IMR-90 (cell line): ENCODE measurements around the gene ANKDD1B. TPM values are rescaled to one million over a fixed set of nuclear protein-coding genes. Genes with fewer than 3 reads are reported as not detected.

Experiments
- ATAC-seq: fragments of 200-7000 bp; cut with Tn5 transposase; 2 replicates; pipeline ENCODE4 v1.9.1; 2020; ENCODE audit warnings: low read depth, mild to moderate bottlenecking, moderate library complexity
- BruUV-seq: library from RNA; stranded (reverse); fragments of 400-500 nt; replicated peaks from 2 replicates; lab custom pipeline; 2021; lab: Mats Ljungman, UMichigan
- CTCF ChIA-PET: fragments of 300-600 bp; formaldehyde crosslinking; extraction: SDS; loops from one replicate; lab custom pipeline; 2021; ENCODE audit warnings: antibody characterized with exemption; lab: Yijun Ruan, JAX
- POLR2A ChIA-PET: fragments of 300-600 bp; sonication (Branson Sonifier 250); formaldehyde crosslinking; loops from one replicate; lab custom pipeline; 2022; ENCODE audit warnings: antibody characterized with exemption; ENCODE audit not compliant: unreplicated experiment; lab: Charles Lee
- DNase-seq: peaks from one replicate; pipeline ENCODE4 v3.0.0; 2013
- H2AFZ ChIP-seq: replicated peaks from 2 replicates; pipeline ENCODE3; 2013; ENCODE audit warnings: low read length, mild to moderate bottlenecking; ENCODE audit not compliant: poor library complexity
- H2AK5ac ChIP-seq: 2 replicates; pipeline ENCODE4 v1.6.1; 2013; ENCODE audit warnings: low read depth, low read length, inconsistent platforms
- H2AK9ac ChIP-seq: replicated peaks from 2 replicates; pipeline ENCODE3; 2013; ENCODE audit warnings: mild to moderate bottlenecking, low read depth, low read length, moderate library complexity; ENCODE audit not compliant: poor library complexity
- H2BK120ac ChIP-seq: 2 replicates; pipeline ENCODE4 v1.6.1; 2013; ENCODE audit warnings: low read depth, low read length, inconsistent platforms
- H2BK15ac ChIP-seq: 3 replicates; pipeline ENCODE4 v1.6.1; 2013; ENCODE audit warnings: low read depth, low read length, inconsistent platforms
- H2BK20ac ChIP-seq: 2 replicates; pipeline ENCODE4 v1.6.1; 2013; ENCODE audit warnings: low read depth, mild to moderate bottlenecking, inconsistent platforms, low read length, moderate library complexity
- H2BK5ac ChIP-seq: 2 replicates; pipeline ENCODE4 v1.6.1; 2013; ENCODE audit warnings: mild to moderate bottlenecking, low read depth, low read length, inconsistent platforms; ENCODE audit not compliant: poor library complexity, severe bottlenecking
- H3K14ac ChIP-seq: replicated peaks from 2 replicates; pipeline ENCODE4 v1.6.1; 2013; ENCODE audit warnings: low read depth, low read length, inconsistent platforms
- H3K18ac ChIP-seq: 2 replicates; pipeline ENCODE4 v1.6.1; 2013; ENCODE audit warnings: low read depth, low read length, control low read depth
- H3K23ac ChIP-seq: 2 replicates; pipeline ENCODE4 v1.6.1; 2013; ENCODE audit warnings: low read depth, low read length, inconsistent platforms
- H3K27ac ChIP-seq: 2 replicates; pipeline ENCODE4 v1.5.1; 2013; ENCODE audit warnings: mild to moderate bottlenecking, control low read depth, low read length; ENCODE audit not compliant: insufficient read depth
- H3K27me3 ChIP-seq: 2 replicates; pipeline ENCODE4 v1.6.1; 2013; ENCODE audit warnings: low read length; ENCODE audit not compliant: control insufficient read depth, insufficient read depth
- H3K36me3 ChIP-seq: 2 replicates; pipeline ENCODE4 v1.6.1; 2013; ENCODE audit warnings: low read length, mixed read lengths; ENCODE audit not compliant: control insufficient read depth, insufficient read depth
- H3K4ac ChIP-seq: 2 replicates; pipeline ENCODE4 v1.6.1; 2013; ENCODE audit warnings: low read depth, low read length, inconsistent platforms
- H3K4me1 ChIP-seq: 2 replicates; pipeline ENCODE4 v1.6.1; 2013; ENCODE audit warnings: low read length, mixed read lengths; ENCODE audit not compliant: control insufficient read depth, insufficient read depth
- H3K4me2 ChIP-seq: 2 replicates; pipeline ENCODE4 v1.6.1; 2013; ENCODE audit warnings: low read depth, mild to moderate bottlenecking, control low read depth, low read length, moderate library complexity
- H3K4me3 ChIP-seq: 2 replicates; pipeline ENCODE4 v1.5.1; 2013; ENCODE audit warnings: low read depth, mild to moderate bottlenecking, control low read depth, low read length, moderate library complexity; ENCODE audit not compliant: insufficient read depth
- H3K56ac ChIP-seq: 2 replicates; pipeline ENCODE4 v1.6.1; 2013; ENCODE audit warnings: low read length, inconsistent platforms; ENCODE audit not compliant: insufficient read depth; ENCODE audit errors: extremely low read depth
- H3K79me1 ChIP-seq, 2 experiments: 2 replicates each; pipeline ENCODE4 v1.6.1; 2013; ENCODE audit warnings: low read length in 2 of 2, inconsistent platforms in 1 of 2, low read depth in 1 of 2
- H3K9ac ChIP-seq: 2 replicates; pipeline ENCODE4 v1.6.1; 2013; ENCODE audit warnings: low read depth, low read length, control low read depth
- H3K9me1 ChIP-seq: 2 replicates; pipeline ENCODE4 v1.6.1; 2013; ENCODE audit warnings: low read length, inconsistent platforms; ENCODE audit not compliant: insufficient read depth
- H3K9me3 ChIP-seq: 2 replicates; pipeline ENCODE4 v1.6.1; 2013; ENCODE audit warnings: low read length; ENCODE audit not compliant: control insufficient read depth, insufficient read depth
- H4K20me1 ChIP-seq: 2 replicates; pipeline ENCODE4 v1.6.1; 2013; ENCODE audit warnings: low read length, inconsistent platforms; ENCODE audit not compliant: insufficient read depth
- H4K5ac ChIP-seq: 2 replicates; pipeline ENCODE4 v1.6.1; 2013; ENCODE audit warnings: mild to moderate bottlenecking, low read depth, low read length, control low read depth
- H4K8ac ChIP-seq, 2 experiments: 2 replicates each; pipeline ENCODE4 v1.6.1; 2013; ENCODE audit warnings: low read depth in 2 of 2, low read length in 2 of 2, control low read depth in 1 of 2, inconsistent platforms in 1 of 2
- H4K91ac ChIP-seq: 2 replicates; pipeline ENCODE4 v1.6.1; 2013; ENCODE audit warnings: low read depth, low read length, inconsistent platforms; ENCODE audit not compliant: insufficient read depth
- BHLHE40 ChIP-seq: fragments of 150-350 bp; IDR thresholded peaks from 2 replicates; pipeline ENCODE4 v1.6.1; 2016; ENCODE audit warnings: mild to moderate bottlenecking, low read depth, low read length
- CHD1 ChIP-seq: IDR thresholded peaks from 2 replicates; pipeline ENCODE4 v1.6.1; 2012; ENCODE audit warnings: low read depth, low read length, improper control_type of control experiment
- CTCF ChIP-seq: conservative IDR thresholded peaks from 2 replicates; pipeline ENCODE4 v1.5.1; 2012; ENCODE audit warnings: mild to moderate bottlenecking, low read depth, low read length, improper control_type of control experiment
- FOS ChIP-seq: fragments of 150-350 bp; IDR thresholded peaks from 2 replicates; pipeline ENCODE4 v1.6.1; 2016; ENCODE audit warnings: low read depth, low read length
- MAFK ChIP-seq: IDR thresholded peaks from 2 replicates; pipeline ENCODE4 v1.6.1; 2012; ENCODE audit warnings: low read depth, low read length, improper control_type of control experiment
- MAZ ChIP-seq: IDR thresholded peaks from 2 replicates; pipeline ENCODE4 v1.6.1; 2012; ENCODE audit warnings: low read depth, mild to moderate bottlenecking, low read length, improper control_type of control experiment, moderate library complexity, borderline replicate concordance
- RAD21 ChIP-seq: IDR thresholded peaks from 2 replicates; pipeline ENCODE4 v1.6.1; 2012; ENCODE audit warnings: low read length, improper control_type of control experiment
- RCOR1 ChIP-seq: IDR thresholded peaks from 2 replicates; pipeline ENCODE4 v1.6.1; 2012; ENCODE audit warnings: mild to moderate bottlenecking, low read length, improper control_type of control experiment; ENCODE audit not compliant: insufficient replicate concordance
- WGBS, 2 experiments: methylation state at CpG; one replicate each; pipeline versions ENCODE4 v1.1.5 to v1.1.7; 2013; ENCODE audit warnings: missing lambda C conversion rate in 2 of 2; ENCODE audit not compliant: insufficient read length in 1 of 2; ENCODE audit errors: extremely low coverage in 2 of 2; 5-methylcytosine and 5-hydroxymethylcytosine counted together
- dilution Hi-C: fragments of 300-500 bp; cut with HindIII; formaldehyde crosslinking; loops from one replicate; pipeline ENCODE4 v1.14.3; 2018; ENCODE audit warnings: low sequenced_read_pairs; ENCODE audit not compliant: unreplicated experiment
- in situ Hi-C: fragments of 300-500 bp; cut with MboI; formaldehyde crosslinking; loops from 3 replicates; pipeline ENCODE4 v1.14.3; 2019; ENCODE audit warnings: low sequenced_read_pairs, inconsistent platforms, mixed read lengths
- intact Hi-C: fragments of 100-400 bp; cut with micrococcal nuclease; formaldehyde crosslinking; loops from 2 replicates; pipeline ENCODE4 v1.10.0; 2022
- polyA plus RNA-seq, 3 experiments: library from polyadenylated mRNA; depleted of rRNA; stranded (reverse); fragments of >200 nt; gene quantifications; 2 replicates each; pipeline ENCODE4 v1.2.3, GENCODE V29; 2012; ENCODE audit warnings: low replicate concordance in 1 of 3
- total RNA-seq: library from RNA; depleted of rRNA; stranded (reverse); fragments of >200 nt; gene quantifications from 2 replicates; pipeline ENCODE4 v1.2.3, GENCODE V29; 2012

Gene ANKDD1B
- total and polyA plus RNA-seq, 2 of the 4 experiments (the other 2 are of a cell fraction): 0.24 TPM; not detected in 1

GRCh38 chr5:75712091-75712490 lies 100.8 kb downstream of the ANKDD1B start:
- CTCF ChIA-PET: no interaction called here
- POLR2A ChIA-PET: no interaction called here

More at GRCh38 chr5:75712091-75712490, 100.8 kb downstream of the ANKDD1B start:
- no peaks in the 10 kb centered on the region for H3K27me3 ChIP-seq
- H2BK120ac ChIP-seq: no peak overlapping the region
- peaks cover 3% of the 10 kb centered on the region; the same call in 1 of the 2 replicates for H3K9me1 ChIP-seq
- no peaks in the 10 kb centered on the region for H4K20me1 ChIP-seq
- no peak overlapping the region for H3K23ac ChIP-seq
- no peak for TF ChIP-seq MAFK
- no peak for TF ChIP-seq CTCF
- no peak for TF ChIP-seq BHLHE40
- no peak for TF ChIP-seq RAD21
- no peak for TF ChIP-seq MAZ
- TF ChIP-seq FOS: no peak
- no peak for TF ChIP-seq CHD1
- no peak for TF ChIP-seq RCOR1
- no peak overlapping the region for H2BK5ac ChIP-seq
- H2BK20ac ChIP-seq: no peak overlapping the region
- H3K4me1 ChIP-seq: no peaks in the 10 kb centered on the region
- no peak overlapping the region for H3K4ac ChIP-seq
- no peak overlapping the region for H3K4me3 ChIP-seq
- H4K8ac ChIP-seq: no peak overlapping the region
- in situ Hi-C loops: no loop called here
- no peak overlapping the region for H2AK9ac ChIP-seq
- no peak overlapping the region for H3K18ac ChIP-seq
- WGBS, 2 experiments: no CpG with 5 or more reads among the region's 2 CpGs
- ATAC-seq (no peak), DNase-seq (no peak)
- no peak overlapping the region for H3K56ac ChIP-seq
- dilution Hi-C loops: no loop called here
- peaks cover 19 to 48% of the 10 kb centered on the region in 2 experiments for H3K79me1 ChIP-seq
- no TSS peak for BruUV-seq
- no peaks in the 10 kb centered on the region for H3K9me3 ChIP-seq
- no peak overlapping the region for H4K5ac ChIP-seq
- no peak overlapping the region for H3K4me2 ChIP-seq
- no peak overlapping the region for H3K9ac ChIP-seq
- H4K91ac ChIP-seq: no peak overlapping the region
- intact Hi-C loops: no loop called here
- no peak overlapping the region for H2AK5ac ChIP-seq
- no peak overlapping the region for H2BK15ac ChIP-seq
- no peak overlapping the region for H2AFZ ChIP-seq
- H3K27ac ChIP-seq: no peak overlapping the region
- H3K14ac ChIP-seq: no peak overlapping the region
- H3K36me3 ChIP-seq: peaks cover 10% of the 10 kb centered on the region
